ENCODE data around the gene MYH9. TPM values are rescaled to one million over a fixed set of nuclear protein-coding genes. Genes with fewer than 3 reads are reported as not detected.

The MYH9 gene
- total RNA-seq, 6 experiments from 2014 or later: 881 to 1,084 (median 937) TPM

GRCh38 chr22:36303874-36304273 is 83.9 kb downstream of the MYH9 start:
- no peak for DNase-seq
- TF ChIP-seq CTCF (IDR thresholded peaks at IDR 0.05): no peak

DNA sequence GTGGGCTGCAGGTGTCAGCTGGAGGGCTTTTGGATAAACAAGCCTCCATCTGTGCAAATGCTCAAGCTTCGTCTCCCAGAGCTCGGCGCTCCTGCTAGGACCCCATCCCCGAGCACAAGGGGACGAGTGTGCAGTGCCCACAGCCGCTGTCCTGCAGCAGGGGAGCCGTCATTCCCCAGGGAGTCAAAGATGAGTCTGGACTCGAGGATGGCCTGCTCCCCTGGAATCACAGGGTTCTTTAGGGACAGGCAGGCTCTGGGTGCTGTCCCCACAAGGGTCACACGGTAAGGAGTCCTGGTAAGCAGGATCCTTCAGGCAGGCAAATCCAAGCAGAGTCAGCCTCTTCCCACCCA is 84.7 kb downstream of the MYH9 start:
- Mint-ChIP-seq H3K36me3 (ENCODE audit: low read depth) (peaks cover 49% of the 10 kb centered on the region), H3K27ac (peak overlapping the region; percentile 96), H3K4me1 (ENCODE audit: low read depth) (peaks cover 45% of the 10 kb centered on the region), H3K4me3 (peak overlapping the region; percentile 54), H3K9me3 (peaks cover 9% of the 10 kb centered on the region; the same call in 1 of the 2 replicates), H3K27me3 (ENCODE audit: insufficient read depth) (peaks cover 65% of the 10 kb centered on the region)
- no peak for TF ChIP-seq CTCF (IDR thresholded peaks at IDR 0.05)
- DNase-seq: no peak

More at GRCh38 chr22:36303874-36304273, 83.9 kb downstream of the MYH9 start:
- peak overlapping the region; percentile 34; the same call in 1 of the 2 replicates for H3K4me3 Mint-ChIP-seq
- H3K36me3 Mint-ChIP-seq (ENCODE audit: low read depth): peaks cover 54% of the 10 kb centered on the region
- peaks cover 9% of the 10 kb centered on the region; the same call in 1 of the 2 replicates for H3K9me3 Mint-ChIP-seq
- peaks cover 63% of the 10 kb centered on the region for H3K27me3 Mint-ChIP-seq (ENCODE audit: insufficient read depth)
- H3K27ac Mint-ChIP-seq: peak overlapping the region; percentile 96
- H3K4me1 Mint-ChIP-seq (ENCODE audit: low read depth): peaks cover 45% of the 10 kb centered on the region

GRCh38 chr22:36302439-36303114 is 85.2 kb downstream of the MYH9 start:
- no peak for TF ChIP-seq CTCF (IDR thresholded peaks at IDR 0.05)
- Mint-ChIP-seq H3K36me3 (ENCODE audit: low read depth) (peaks cover 52% of the 10 kb centered on the region), H3K4me3 (peak overlapping the region; percentile 57), H3K27me3 (ENCODE audit: insufficient read depth) (peaks cover 68% of the 10 kb centered on the region), H3K9me3 (peaks cover 9% of the 10 kb centered on the region; the same call in 1 of the 2 replicates), H3K4me1 (ENCODE audit: low read depth) (peaks cover 45% of the 10 kb centered on the region), H3K27ac (peak overlapping the region; percentile 96)
- DNase-seq: no peak

GRCh38 chr22:36301851-36302250 is 85.9 kb downstream of the MYH9 start:
- Mint-ChIP-seq H3K27me3 (ENCODE audit: insufficient read depth) (peaks cover 71% of the 10 kb centered on the region), H3K4me1 (ENCODE audit: low read depth) (peaks cover 45% of the 10 kb centered on the region), H3K36me3 (ENCODE audit: low read depth) (peaks cover 53% of the 10 kb centered on the region), H3K4me3 (peak overlapping the region; percentile 57), H3K9me3 (peaks cover 4% of the 10 kb centered on the region; the same call in 1 of the 2 replicates), H3K27ac (peak overlapping the region; percentile 96)
- no peak for TF ChIP-seq CTCF (IDR thresholded peaks at IDR 0.05)
- peak; percentile 88 for DNase-seq

DNA sequence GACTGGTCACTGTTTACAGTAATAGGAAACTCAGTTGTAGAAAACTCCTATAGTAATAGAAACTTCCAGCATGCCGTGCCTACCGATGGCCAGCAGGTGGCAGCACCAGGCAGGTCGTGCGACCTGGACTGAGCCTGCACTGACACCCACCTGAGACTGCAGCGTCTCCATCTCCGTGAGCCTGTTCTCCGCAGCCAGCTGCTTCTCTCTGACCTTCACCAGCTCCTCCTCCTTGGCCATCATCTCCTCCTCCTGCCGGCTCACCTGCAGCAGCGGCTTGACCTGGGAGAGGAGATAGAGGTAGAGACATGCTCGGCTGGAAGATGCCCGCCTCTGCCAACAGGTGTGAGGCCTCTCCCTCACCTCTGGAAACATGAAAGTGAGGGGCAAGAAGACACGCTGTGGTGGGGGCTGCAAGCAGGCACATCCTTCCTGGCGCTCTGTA is 86.4 kb downstream of the MYH9 start:
- Mint-ChIP-seq H3K36me3 (ENCODE audit: low read depth) (peaks cover 52% of the 10 kb centered on the region), H3K27ac (peak overlapping the region; percentile 96), H3K4me3 (peak overlapping the region; percentile 57), H3K27me3 (ENCODE audit: insufficient read depth) (peaks cover 72% of the 10 kb centered on the region), H3K9me3 (peaks cover 4% of the 10 kb centered on the region; the same call in 1 of the 2 replicates), H3K4me1 (ENCODE audit: low read depth) (peaks cover 45% of the 10 kb centered on the region)
- peak; percentile 52 for DNase-seq
- TF ChIP-seq CTCF (IDR thresholded peaks at IDR 0.05): peak; percentile 99
